Brain microvascular endothelial cell (primary cell): ENCODE results near the gene SECTM1.

ENCODE experiments used
- DNase-seq: peaks from one replicate; pipeline ENCODE4 v3.0.0-alpha.2; 2020
- H3K27ac ChIP-seq: fragments of 250-450 bp; sonication (Bioruptor Pico); 2 replicates; pipeline ENCODE4 v1.5.1; 2020; ENCODE audit warnings: mild to moderate bottlenecking, moderate library complexity
- H3K27me3 ChIP-seq: fragments of 250-450 bp; sonication (Bioruptor Pico); replicated peaks from 2 replicates; pipeline ENCODE4 v1.5.1; 2020; ENCODE audit warnings: mild to moderate bottlenecking
- H3K36me3 ChIP-seq: fragments of 250-450 bp; sonication (Bioruptor Pico); replicated peaks from 2 replicates; pipeline ENCODE4 v1.5.1; 2020; ENCODE audit warnings: mild to moderate bottlenecking
- H3K4me3 ChIP-seq: 2 replicates; pipeline ENCODE4 v1.5.1; 2011; ENCODE audit warnings: low read depth, mild to moderate bottlenecking, control low read depth, low read length, moderate library complexity
- CTCF ChIP-seq: IDR thresholded peaks from 2 replicates; pipeline ENCODE4 v1.5.1; 2011; ENCODE audit warnings: low read depth, mild to moderate bottlenecking, moderate library complexity, low read length, control low read depth, inconsistent platforms; ENCODE audit errors: missing control alignments
- in situ Hi-C: cut with HindIII; loops from 2 replicates; pipeline ENCODE4 v1.10.0; 2017; ENCODE audit warnings: low sequenced_read_pairs, low pct_ligation_motif_present

The SECTM1 gene

GRCh38 chr17:82321947-82322466 lies 11.6 kb downstream of the SECTM1 start:
- peaks cover 8% of the 10 kb centered on the region for H3K27me3 ChIP-seq
- in situ Hi-C loops = no loop called here
- no peak for DNase-seq

GRCh38 chr17:82320956-82321927 lies 12.3 kb downstream of the SECTM1 start:
- peak; percentile 68 for TF ChIP-seq CTCF
- H3K4me3 ChIP-seq = no peak overlapping the region
- in situ Hi-C loops = no loop called here
- no peaks in the 10 kb centered on the region for H3K36me3 ChIP-seq
- H3K27me3 ChIP-seq = peaks cover 14% of the 10 kb centered on the region
- no peak for DNase-seq
- no peak overlapping the region for H3K27ac ChIP-seq

More at GRCh38 chr17:82321947-82322466, 11.6 kb downstream of the SECTM1 start:
- Histone ChIP-seq H3K27ac (no peak overlapping the region), H3K36me3 (no peaks in the 10 kb centered on the region), H3K4me3 (no peak overlapping the region)
- TF ChIP-seq CTCF = no peak

- Histone ChIP-seq H3K27ac (no peak overlapping the region), H3K4me3 (no peak overlapping the region), H3K36me3 (no peaks in the 10 kb centered on the region), H3K27me3 (peaks cover 23% of the 10 kb centered on the region)
- DNase-seq = no peak
- in situ Hi-C loops = no loop called here
- TF ChIP-seq CTCF = no peak
Measured at GRCh38 chr17:82320140-82320840, 13.3 kb downstream of the SECTM1 start.

GRCh38 chr17:82319619-82320062 lies 13.9 kb downstream of the SECTM1 start:
- H3K4me3 ChIP-seq = no peak overlapping the region
- peaks cover 26% of the 10 kb centered on the region for H3K27me3 ChIP-seq
- TF ChIP-seq CTCF = no peak
- no peak for DNase-seq
- H3K27ac ChIP-seq = no peak overlapping the region
- no peaks in the 10 kb centered on the region for H3K36me3 ChIP-seq
- in situ Hi-C loops = no loop called here

- H3K27me3 ChIP-seq = peaks cover 33% of the 10 kb centered on the region
- no peak overlapping the region for H3K27ac ChIP-seq
- in situ Hi-C loops = no loop called here
- no peak for TF ChIP-seq CTCF
- DNase-seq = no peak
- no peak overlapping the region for H3K4me3 ChIP-seq
- no peaks in the 10 kb centered on the region for H3K36me3 ChIP-seq
Measured at GRCh38 chr17:82318772-82319606, 14.6 kb downstream of the SECTM1 start.
